Ascending aorta (tissue), 2 donors: ENCODE measurements around the gene ABCF1. TPM values are rescaled to one million over a fixed set of nuclear protein-coding genes. Genes with fewer than 3 reads are reported as not detected.

Experiments used
- DNase-seq, 2 donors: peaks; one replicate each; pipeline ENCODE4 v3.0.0-alpha.2; 2019; ENCODE audit warnings: low spot score in 2 of 2
- H3K27ac ChIP-seq, 2 donors: fragments of 200-600 bp; sonication (generic); one replicate each; pipeline ENCODE4 v1.5.1; 2016 to 2017; ENCODE audit warnings: mild to moderate bottlenecking in 1 of 2
- H3K27me3 ChIP-seq: fragments of 200-600 bp; sonication (generic); one replicate; pipeline ENCODE4 v1.5.1; 2017
- H3K36me3 ChIP-seq, 2 donors: fragments of 200-600 bp; sonication (generic); one replicate each; pipeline ENCODE4 v1.5.1; 2016
- H3K4me1 ChIP-seq, 2 donors: fragments of 200-600 bp; sonication (generic); one replicate each; pipeline ENCODE4 v1.5.1; 2016 to 2017; ENCODE audit warnings: mild to moderate bottlenecking in 1 of 2
- H3K4me3 ChIP-seq, 2 donors: fragments of 200-600 bp; sonication (generic); one replicate each; pipeline ENCODE4 v1.5.1; 2016 to 2017; ENCODE audit warnings: mild to moderate bottlenecking in 1 of 2
- H3K9me3 ChIP-seq, 2 donors: fragments of 200-600 bp; sonication (generic); one replicate each; pipeline ENCODE4 v1.5.1; 2016
- CTCF ChIP-seq, 3 experiments: fragments of 200-600 bp in 2 of 3; fragments of 450-650 bp in 1 of 3; sonication (generic) in 2 of 3; IDR thresholded peaks; one replicate each; pipeline ENCODE4 v1.5.1; 2016 to 2019; ENCODE audit warnings: antibody characterized with exemption in 3 of 3, mild to moderate bottlenecking in 1 of 3, moderate library complexity in 1 of 3
- intact Hi-C: fragments of 100-400 bp; cut with DNase I; formaldehyde crosslinking; loops from one replicate; pipeline ENCODE4 v1.15.1; 2023
- total RNA-seq: library from RNA; depleted of rRNA; stranded (reverse); fragments of >200 nt; gene quantifications from one replicate; pipeline ENCODE4 v1.1.0, GENCODE V29; 2016

Gene ABCF1
- total RNA-seq, 1 donor from 2014 or later: 36.6 TPM

GRCh38 chr6:30562470-30563425 is 8.5 kb upstream of the ABCF1 start:
- H3K4me1 ChIP-seq: peaks cover 4 to 8% of the 10 kb centered on the region in 2 donors
- DNase-seq: no peak
- no peak overlapping the region for H3K27ac ChIP-seq
- no peaks in the 10 kb centered on the region for H3K27me3 ChIP-seq
- H3K4me3 ChIP-seq: no peak overlapping the region
- H3K36me3 ChIP-seq: peaks cover 8 to 26% of the 10 kb centered on the region in 2 donors
- intact Hi-C loops: no loop called here
- no peak for TF ChIP-seq CTCF (IDR thresholded peaks at IDR 0.05)
- H3K9me3 ChIP-seq: no peaks in the 10 kb centered on the region

- no peak overlapping the region for H3K27ac ChIP-seq
- intact Hi-C loops: no loop called here
Observed at GRCh38 chr6:30564114-30564513, 7.1 kb upstream of the ABCF1 start.

GRCh38 chr6:30565772-30566171 is 5.5 kb upstream of the ABCF1 start:
- TF ChIP-seq CTCF (IDR thresholded peaks at IDR 0.05): no peak
- no peak for DNase-seq
- Histone ChIP-seq H3K9me3 (no peaks in the 10 kb centered on the region), H3K27me3 (no peaks in the 10 kb centered on the region), H3K4me3 (no peak overlapping the region), H3K36me3 (peaks cover 8 to 26% of the 10 kb centered on the region in 2 donors), H3K4me1 (peaks cover 0 to 9% of the 10 kb centered on the region in 2 donors), H3K27ac (no peak overlapping the region)
- intact Hi-C loops: no loop called here

More at GRCh38 chr6:30564114-30564513, 7.1 kb upstream of the ABCF1 start:
- no peak for TF ChIP-seq CTCF (IDR thresholded peaks at IDR 0.05)
- no peaks in the 10 kb centered on the region for H3K27me3 ChIP-seq
- H3K4me1 ChIP-seq: no peaks in the 10 kb centered on the region
- no peak for DNase-seq
- H3K4me3 ChIP-seq: no peak overlapping the region
- no peaks in the 10 kb centered on the region for H3K9me3 ChIP-seq
- peaks cover 8 to 26% of the 10 kb centered on the region in 2 donors for H3K36me3 ChIP-seq

DNA sequence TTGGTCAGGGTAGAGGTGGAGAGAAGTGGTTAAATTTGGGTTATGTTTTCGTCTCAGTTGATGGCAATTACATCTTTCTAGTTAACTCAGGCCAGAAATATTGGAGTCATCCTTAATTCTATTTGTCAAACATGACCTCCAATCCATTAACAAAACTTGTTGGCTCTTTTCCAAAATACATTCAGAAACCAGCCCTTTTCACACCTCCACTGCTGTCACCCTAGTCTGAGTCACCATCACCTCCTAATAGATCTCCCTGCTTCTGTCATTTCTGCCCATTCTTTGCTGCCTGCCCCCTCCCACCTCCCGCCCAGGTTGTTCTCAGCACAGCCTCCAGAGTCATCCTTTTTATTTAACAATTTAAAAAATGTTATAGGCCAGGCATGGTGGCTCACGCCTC is 3.0 kb upstream of the ABCF1 start:
- no peak for TF ChIP-seq CTCF (IDR thresholded peaks at IDR 0.05)
- Histone ChIP-seq H3K9me3 (no peaks in the 10 kb centered on the region), H3K4me1 (peaks cover 9 to 19% of the 10 kb centered on the region in 2 donors), H3K36me3 (peaks cover 0 to 3% of the 10 kb centered on the region in 2 donors), H3K27ac (no peak overlapping the region), H3K4me3 (no peak overlapping the region), H3K27me3 (no peaks in the 10 kb centered on the region)
- DNase-seq: no peak
- intact Hi-C loops: no loop called here

DNA sequence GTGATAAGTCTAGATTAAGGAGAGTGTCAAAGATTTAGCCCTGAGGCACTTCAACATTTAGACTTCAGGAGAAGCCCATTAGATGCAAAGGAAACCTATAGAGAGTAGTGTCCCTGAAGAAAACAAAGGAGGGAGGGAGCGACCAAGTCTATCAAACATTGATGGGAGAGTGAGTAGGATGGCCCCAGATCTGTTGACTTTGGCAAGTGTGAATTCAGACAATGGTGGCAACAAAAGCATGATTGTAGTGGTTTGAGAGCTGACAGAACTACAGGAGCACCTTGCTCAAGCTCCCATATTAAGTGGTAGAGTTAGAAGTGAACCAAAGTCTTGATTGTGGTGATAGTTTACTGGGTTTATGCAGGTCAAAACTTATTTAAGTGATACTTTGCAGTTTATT is 979 bp upstream of the ABCF1 start:
- TF ChIP-seq CTCF (IDR thresholded peaks at IDR 0.05): no peak
- no peaks in the 10 kb centered on the region for H3K9me3 ChIP-seq
- peaks cover 9 to 19% of the 10 kb centered on the region in 2 donors for H3K4me1 ChIP-seq
- H3K27ac ChIP-seq: peak overlapping the region; percentile 89 to 92
- intact Hi-C loops: loop anchor here (2.0 kb wide), 1 partner anchor 45 kb away; no protein-coding TSS in a partner anchor
- DNase-seq: no peak
- no peaks in the 10 kb centered on the region for H3K27me3 ChIP-seq
- no peaks in the 10 kb centered on the region for H3K36me3 ChIP-seq
- H3K4me3 ChIP-seq: peak overlapping the region; percentile 72 to 91
